ENCODE results near the gene DTNA.

Gene DTNA

DNA sequence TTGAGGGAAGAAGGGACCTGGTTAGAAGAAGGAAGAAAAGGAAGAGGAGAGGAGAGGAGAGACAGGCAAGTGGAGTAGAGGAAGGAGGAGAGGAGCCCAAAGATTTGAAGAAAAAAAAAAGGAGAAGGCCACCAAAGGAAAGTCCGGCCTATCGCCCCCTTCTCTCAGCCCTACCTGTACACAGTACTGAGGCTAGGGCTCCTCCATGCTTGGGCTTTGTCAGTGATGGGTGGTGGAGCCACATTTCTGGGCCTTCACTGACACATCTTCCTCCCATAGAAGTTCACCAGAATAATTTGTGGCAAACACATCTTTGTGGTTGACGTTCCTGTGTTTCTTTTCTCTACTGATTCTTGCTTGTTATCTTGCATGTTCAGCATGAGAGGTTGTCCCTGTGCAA, 125.4 kb downstream of the DTNA start:
- no peak overlapping the region for H3K4me3 ChIP-seq (ENCODE audit: low read length)
- TF ChIP-seq CTCF (conservative IDR thresholded peaks at IDR 0.05; ENCODE audit: low read depth, low read length), result no peak
- no peak for DNase-seq (ENCODE audit: low read depth)

GRCh38 chr18:34837769-34838272, 127.7 kb downstream of the DTNA start:
- no peak for DNase-seq (ENCODE audit: low read depth)
- H3K4me3 ChIP-seq (ENCODE audit: low read length), result no peak overlapping the region
- TF ChIP-seq CTCF (conservative IDR thresholded peaks at IDR 0.05; ENCODE audit: low read depth, low read length), result no peak

- no peak for DNase-seq (ENCODE audit: low read depth)
- H3K4me3 ChIP-seq (ENCODE audit: low read length), result no peak overlapping the region
- TF ChIP-seq CTCF (conservative IDR thresholded peaks at IDR 0.05; ENCODE audit: low read depth, low read length), result no peak
Observed at GRCh38 chr18:34838669-34839068, 128.6 kb downstream of the DTNA start.

DNA sequence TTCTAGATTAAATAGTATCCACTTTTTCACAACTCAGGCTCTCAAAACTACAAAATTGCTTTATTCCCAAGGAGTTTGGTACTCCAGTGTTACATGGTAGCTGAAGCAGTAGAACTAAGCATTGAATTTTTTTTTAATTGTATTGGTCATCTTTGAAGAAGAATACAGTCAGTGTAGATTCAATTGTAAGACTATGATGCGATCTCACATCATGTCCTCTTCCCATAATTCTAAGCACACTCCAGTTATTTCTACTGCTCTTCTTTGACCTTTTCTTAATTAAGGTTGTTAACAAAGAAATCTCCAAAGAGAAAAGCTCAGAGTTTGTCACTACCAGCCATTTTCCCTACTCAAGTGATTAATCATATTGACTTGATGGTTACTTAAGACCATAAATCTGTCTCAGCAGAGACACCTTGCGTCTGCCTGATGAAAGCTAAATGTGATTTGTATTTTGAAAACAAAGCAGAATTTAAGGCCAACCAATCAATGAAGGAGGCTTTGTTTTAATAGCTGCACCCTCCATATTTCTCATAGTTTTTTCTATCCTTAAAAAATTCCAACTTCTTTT, 130.2 kb downstream of the DTNA start:
- no peak for DNase-seq (ENCODE audit: low read depth)
- TF ChIP-seq CTCF (conservative IDR thresholded peaks at IDR 0.05; ENCODE audit: low read depth, low read length), result no peak
- H3K4me3 ChIP-seq (ENCODE audit: low read length), result no peak overlapping the region

- TF ChIP-seq CTCF (conservative IDR thresholded peaks at IDR 0.05; ENCODE audit: low read depth, low read length), result no peak
- no peak overlapping the region for H3K4me3 ChIP-seq (ENCODE audit: low read length)
- no peak for DNase-seq (ENCODE audit: low read depth)
Observed at GRCh38 chr18:34841891-34842290, 131.8 kb downstream of the DTNA start.

DNA sequence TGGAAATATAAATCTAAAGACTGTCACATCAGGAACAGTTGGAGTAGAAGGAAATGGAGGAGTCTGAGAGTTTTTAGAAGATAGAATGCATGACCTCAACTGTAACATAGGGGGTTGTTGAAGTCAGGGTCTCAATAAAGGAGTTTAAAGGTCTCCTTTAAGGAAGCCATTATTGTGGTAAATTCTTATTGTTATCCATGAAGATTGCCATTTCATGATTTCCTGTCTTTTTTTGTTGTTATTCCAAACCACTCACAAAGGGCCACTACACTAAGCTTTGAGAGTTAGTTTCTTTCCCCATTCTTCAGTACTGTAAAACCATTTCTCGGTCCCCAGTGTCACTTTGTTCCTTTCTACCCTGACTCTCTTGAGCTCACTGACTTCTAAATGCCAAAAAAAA, 134.0 kb downstream of the DTNA start:
- H3K4me3 ChIP-seq (ENCODE audit: low read length), result no peak overlapping the region
- no peak for DNase-seq (ENCODE audit: low read depth)
- TF ChIP-seq CTCF (conservative IDR thresholded peaks at IDR 0.05; ENCODE audit: low read depth, low read length), result no peak

DNA sequence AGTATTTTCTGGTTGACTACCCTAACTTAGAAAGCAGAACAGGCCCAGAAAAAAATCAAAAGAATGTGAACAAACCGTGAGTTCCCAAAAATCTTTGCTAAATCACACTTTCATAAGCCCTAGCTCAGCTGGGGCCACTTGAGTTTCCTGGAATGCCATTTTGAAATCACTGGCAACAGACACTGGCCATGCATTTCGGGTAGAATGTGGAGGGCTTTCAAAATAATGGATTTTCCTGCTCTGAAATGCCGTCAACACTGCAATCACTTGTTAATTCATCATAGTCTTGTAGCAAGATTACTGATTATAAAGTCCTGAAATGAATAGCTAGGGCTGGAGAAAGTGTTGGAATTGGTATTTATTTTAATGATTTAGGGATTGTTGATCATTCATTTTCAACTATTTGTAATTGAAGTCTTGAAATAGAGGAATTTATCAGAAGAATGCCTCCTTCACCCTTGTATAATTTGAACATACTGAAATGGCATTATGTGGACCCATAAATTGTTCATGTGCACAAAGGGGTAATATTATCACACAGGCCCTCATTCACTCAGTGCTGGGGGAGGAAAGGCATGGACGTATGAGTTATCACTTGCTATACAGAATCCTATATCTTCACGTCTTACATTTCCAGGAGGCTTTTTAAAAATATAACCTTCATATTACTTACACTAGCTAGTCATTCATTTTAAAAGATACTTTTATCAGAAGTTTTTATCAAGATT, 134.8 kb downstream of the DTNA start:
- no peak for TF ChIP-seq CTCF (conservative IDR thresholded peaks at IDR 0.05; ENCODE audit: low read depth, low read length)
- no peak for DNase-seq (ENCODE audit: low read depth)
- no peak overlapping the region for H3K4me3 ChIP-seq (ENCODE audit: low read length)

Data from retinal pigment epithelial cell (primary cell).